Ascending aorta (tissue), 2 donors: ENCODE data around the gene TTBK2. TPM values are rescaled to one million over a fixed set of nuclear protein-coding genes. Genes with fewer than 3 reads are reported as not detected.

Source experiments
- DNase-seq, 2 donors: peaks; one replicate each; pipeline ENCODE4 v3.0.0-alpha.2; 2019; ENCODE audit warnings: low spot score in 2 of 2
- H3K27ac ChIP-seq, 2 donors: fragments of 200-600 bp; sonication (generic); one replicate each; pipeline ENCODE4 v1.5.1; 2016 to 2017; ENCODE audit warnings: mild to moderate bottlenecking in 1 of 2
- H3K27me3 ChIP-seq: fragments of 200-600 bp; sonication (generic); one replicate; pipeline ENCODE4 v1.5.1; 2017
- H3K36me3 ChIP-seq, 2 donors: fragments of 200-600 bp; sonication (generic); one replicate each; pipeline ENCODE4 v1.5.1; 2016
- H3K4me1 ChIP-seq, 2 donors: fragments of 200-600 bp; sonication (generic); one replicate each; pipeline ENCODE4 v1.5.1; 2016 to 2017; ENCODE audit warnings: mild to moderate bottlenecking in 1 of 2
- H3K4me3 ChIP-seq, 2 donors: fragments of 200-600 bp; sonication (generic); one replicate each; pipeline ENCODE4 v1.5.1; 2016 to 2017; ENCODE audit warnings: mild to moderate bottlenecking in 1 of 2
- H3K9me3 ChIP-seq, 2 donors: fragments of 200-600 bp; sonication (generic); one replicate each; pipeline ENCODE4 v1.5.1; 2016
- CTCF ChIP-seq, 3 experiments: fragments of 200-600 bp in 2 of 3; fragments of 450-650 bp in 1 of 3; sonication (generic) in 2 of 3; IDR thresholded peaks; one replicate each; pipeline ENCODE4 v1.5.1; 2016 to 2019; ENCODE audit warnings: antibody characterized with exemption in 3 of 3, mild to moderate bottlenecking in 1 of 3, moderate library complexity in 1 of 3
- intact Hi-C: fragments of 100-400 bp; cut with DNase I; formaldehyde crosslinking; loops from one replicate; pipeline ENCODE4 v1.15.1; 2023
- total RNA-seq: library from RNA; depleted of rRNA; stranded (reverse); fragments of >200 nt; gene quantifications from one replicate; pipeline ENCODE4 v1.1.0, GENCODE V29; 2016

The TTBK2 gene
- total RNA-seq, 1 donor from 2014 or later, result 25.3 TPM

GRCh38 chr15:42724276-42724675, 196.3 kb downstream of the TTBK2 start:
- H3K4me1 ChIP-seq, result peaks cover 0 to 11% of the 10 kb centered on the region in 2 donors
- H3K4me3 ChIP-seq, result no peak overlapping the region
- no peaks in the 10 kb centered on the region for H3K9me3 ChIP-seq
- H3K27ac ChIP-seq, result no peak overlapping the region
- TF ChIP-seq CTCF (IDR thresholded peaks at IDR 0.05), result no peak
- intact Hi-C loops, result loop anchor here (5.0 kb wide), 1 partner anchor 203 kb away; no protein-coding TSS in a partner anchor
- peaks cover 63 to 78% of the 10 kb centered on the region in 2 donors for H3K36me3 ChIP-seq
- DNase-seq, result peak in 1 of 2 donors; percentile 50
- no peaks in the 10 kb centered on the region for H3K27me3 ChIP-seq

- intact Hi-C loops, result loop anchor here (5.0 kb wide), 1 partner anchor 204 kb away; no protein-coding TSS in a partner anchor
- Histone ChIP-seq H3K36me3 (peaks cover 63 to 78% of the 10 kb centered on the region in 2 donors), H3K27ac (peak overlapping the region in 1 of 2 donors; percentile 70), H3K27me3 (no peaks in the 10 kb centered on the region), H3K4me3 (no peak overlapping the region), H3K9me3 (no peaks in the 10 kb centered on the region), H3K4me1 (peaks cover 0 to 11% of the 10 kb centered on the region in 2 donors)
- no peak for DNase-seq
- no peak for TF ChIP-seq CTCF (IDR thresholded peaks at IDR 0.05)
Observed at GRCh38 chr15:42723068-42723467, 197.5 kb downstream of the TTBK2 start.

- no peak for DNase-seq
- H3K4me1 ChIP-seq, result peaks cover 0 to 11% of the 10 kb centered on the region in 2 donors
- TF ChIP-seq CTCF (IDR thresholded peaks at IDR 0.05), result no peak
- no peaks in the 10 kb centered on the region for H3K9me3 ChIP-seq
- no peak overlapping the region for H3K4me3 ChIP-seq
- peaks cover 55 to 72% of the 10 kb centered on the region in 2 donors for H3K36me3 ChIP-seq
- H3K27me3 ChIP-seq, result no peaks in the 10 kb centered on the region
- intact Hi-C loops, result loop anchor here (5.0 kb wide), 1 partner anchor 205 kb away; no protein-coding TSS in a partner anchor
- H3K27ac ChIP-seq, result peak overlapping the region; percentile 70 to 78
Observed at GRCh38 chr15:42721916-42722315, 198.7 kb downstream of the TTBK2 start.

- Histone ChIP-seq H3K36me3 (peaks cover 50 to 63% of the 10 kb centered on the region in 2 donors), H3K4me1 (peaks cover 0 to 11% of the 10 kb centered on the region in 2 donors), H3K9me3 (no peaks in the 10 kb centered on the region), H3K27me3 (no peaks in the 10 kb centered on the region), H3K4me3 (no peak overlapping the region), H3K27ac (peak overlapping the region; percentile 70 to 78)
- intact Hi-C loops, result loop anchor here (5.0 kb wide), 1 partner anchor 206 kb away; no protein-coding TSS in a partner anchor
- no peak for TF ChIP-seq CTCF (IDR thresholded peaks at IDR 0.05)
- DNase-seq, result no peak
Observed at GRCh38 chr15:42721016-42721415, 199.6 kb downstream of the TTBK2 start.

GRCh38 chr15:42720071-42720470, 200.5 kb downstream of the TTBK2 start:
- no peak for TF ChIP-seq CTCF (IDR thresholded peaks at IDR 0.05)
- Histone ChIP-seq H3K4me1 (peaks cover 0 to 11% of the 10 kb centered on the region in 2 donors), H3K4me3 (no peak overlapping the region), H3K27me3 (no peaks in the 10 kb centered on the region), H3K27ac (peak overlapping the region; percentile 70 to 78), H3K36me3 (peaks cover 42 to 55% of the 10 kb centered on the region in 2 donors), H3K9me3 (no peaks in the 10 kb centered on the region)
- no peak for DNase-seq
- intact Hi-C loops, result loop anchor here (5.0 kb wide), 1 partner anchor 207 kb away; no protein-coding TSS in a partner anchor
